Osteocyte (in vitro differentiated cells): ENCODE results near the gene OTOGL. TPM values are rescaled to one million over a fixed set of nuclear protein-coding genes. Genes with fewer than 3 reads are reported as not detected.

Experiments used
- DNase-seq: peaks from one replicate; pipeline ENCODE4 v3.0.0; 2021; ENCODE audit warnings: mixed read lengths; ENCODE audit not compliant: unreplicated experiment; ENCODE audit errors: extremely low spot score
- H3K27ac Mint-ChIP-seq: one replicate; pipeline ENCODE4 v1.8.0; 2021; ENCODE audit warnings: mild to moderate bottlenecking, mixed read lengths; ENCODE audit not compliant: unreplicated experiment
- H3K27me3 Mint-ChIP-seq: one replicate; pipeline ENCODE4 v1.8.0; 2021; ENCODE audit warnings: mixed read lengths; ENCODE audit not compliant: unreplicated experiment
- H3K36me3 Mint-ChIP-seq: one replicate; pipeline ENCODE4 v1.8.0; 2021; ENCODE audit warnings: mixed read lengths; ENCODE audit not compliant: unreplicated experiment
- H3K4me1 Mint-ChIP-seq: one replicate; pipeline ENCODE4 v1.8.0; 2021; ENCODE audit warnings: mixed read lengths; ENCODE audit not compliant: unreplicated experiment
- H3K4me3 Mint-ChIP-seq: one replicate; pipeline ENCODE4 v1.8.0; 2021; ENCODE audit warnings: mild to moderate bottlenecking, moderate library complexity, mixed read lengths; ENCODE audit not compliant: unreplicated experiment
- H3K9me3 Mint-ChIP-seq: one replicate; pipeline ENCODE4 v1.8.0; 2021; ENCODE audit warnings: mixed read lengths; ENCODE audit not compliant: unreplicated experiment
- CTCF ChIP-seq: fragments of 200-600 bp; sonication (generic); IDR thresholded peaks from 2 replicates; pipeline ENCODE4 v1.5.0; 2021; ENCODE audit warnings: antibody characterized with exemption, mild to moderate bottlenecking, moderate library complexity
- long read RNA-seq: library from polyadenylated mRNA; unstranded; transcript quantifications from one replicate; pipeline ENCODE4 v2.0.0, GENCODE V29; 2021
- total RNA-seq: library from RNA; stranded (reverse); gene quantifications from 2 replicates; pipeline ENCODE4 v1.2.1, GENCODE V29; 2021

Gene OTOGL
- total RNA-seq = 0.19 and 0.21 TPM in 2 replicates
- long read RNA-seq = 0 reads

GRCh38 chr12:80099259-80099658 is at the start of gene OTOGL:
OTOGL (plus strand) TSS chr12:80099537; CDS start chr12:80209432, 109,895 bp downstream.
- Mint-ChIP-seq H3K4me3 (no peak within 1 kb of the TSS), H3K4me1 (peaks cover 9% of the 10 kb centered on the region), H3K36me3 (no peaks in the 10 kb centered on the region), H3K27me3 (no peaks in the 10 kb centered on the region), H3K27ac (peak within 1 kb of the TSS; percentile 61), H3K9me3 (no peaks in the 10 kb centered on the region)
- no peak for DNase-seq
- no peak for TF ChIP-seq CTCF

- no peaks in the 10 kb centered on the region for H3K27me3 Mint-ChIP-seq
- no peak overlapping the region for H3K27ac Mint-ChIP-seq
- DNase-seq = no peak
- peaks cover 7% of the 10 kb centered on the region for H3K9me3 Mint-ChIP-seq
- no peak for TF ChIP-seq CTCF
- H3K4me3 Mint-ChIP-seq = no peak overlapping the region
- H3K4me1 Mint-ChIP-seq = peaks cover under 1% of the 10 kb centered on the region
- no peaks in the 10 kb centered on the region for H3K36me3 Mint-ChIP-seq
These were observed 49.1 kb upstream of the OTOGL start for GRCh38 chr12:80050236-80050635.

GRCh38 chr12:80053051-80053790 is 46.1 kb upstream of the OTOGL start:
- Mint-ChIP-seq H3K27ac (no peak overlapping the region), H3K27me3 (no peaks in the 10 kb centered on the region), H3K4me3 (no peak overlapping the region), H3K9me3 (peaks cover 7% of the 10 kb centered on the region), H3K4me1 (no peaks in the 10 kb centered on the region), H3K36me3 (no peaks in the 10 kb centered on the region)
- no peak for DNase-seq
- no peak for TF ChIP-seq CTCF

- no peaks in the 10 kb centered on the region for H3K27me3 Mint-ChIP-seq
- TF ChIP-seq CTCF = no peak
These were observed 43.1 kb upstream of the OTOGL start for GRCh38 chr12:80056232-80056631.

GRCh38 chr12:80056845-80057244 is 42.5 kb upstream of the OTOGL start:
- Mint-ChIP-seq H3K4me3 (no peak overlapping the region), H3K36me3 (no peaks in the 10 kb centered on the region), H3K27ac (no peak overlapping the region), H3K4me1 (no peaks in the 10 kb centered on the region), H3K27me3 (no peaks in the 10 kb centered on the region), H3K9me3 (no peaks in the 10 kb centered on the region)
- DNase-seq = no peak
- no peak for TF ChIP-seq CTCF

More at GRCh38 chr12:80056232-80056631, 43.1 kb upstream of the OTOGL start:
- H3K36me3 Mint-ChIP-seq = no peaks in the 10 kb centered on the region
- no peak overlapping the region for H3K4me3 Mint-ChIP-seq
- H3K27ac Mint-ChIP-seq = no peak overlapping the region
- no peaks in the 10 kb centered on the region for H3K4me1 Mint-ChIP-seq
- H3K9me3 Mint-ChIP-seq = no peaks in the 10 kb centered on the region
- no peak for DNase-seq
